ENCODE data around the gene RPA3. TPM values are rescaled to one million over a fixed set of nuclear protein-coding genes. Genes with fewer than 3 reads are reported as not detected.

The RPA3 gene
- total RNA-seq (10 to 100 TPM; 24.5 to 28.5 (median 26.8) TPM), total RNA-seq (12.3 to 61.0 (median 24.3) reads per million in 29 experiments)
- total RNA-seq (2013), result 51.6 TPM

DNA sequence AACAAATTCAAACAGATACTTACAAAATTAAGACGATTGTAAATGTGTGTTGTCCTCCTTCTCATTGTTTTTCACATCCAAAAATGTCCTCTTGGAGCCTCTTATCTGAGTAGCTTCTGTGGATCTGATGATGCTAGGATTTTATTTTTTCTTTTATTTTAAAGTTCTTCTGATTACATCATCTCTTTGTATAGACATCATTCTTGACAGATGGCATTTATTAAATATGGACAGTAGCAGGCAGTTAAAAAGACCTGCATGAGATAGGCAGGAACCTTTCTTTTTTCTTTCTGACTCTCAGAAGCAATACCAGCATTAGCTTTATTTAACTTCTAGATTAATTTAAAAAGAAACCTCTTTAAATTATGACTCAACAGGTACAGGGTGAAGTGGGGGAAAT lies at the start of gene RPA3:
RPA3 (minus strand) TSS at position 116 of the 400 bp plus-strand sequence. CDS start 78,189 bp downstream, outside the sequence.
- CTCF ChIA-PET, result interaction anchor here in 1 of 2 donors (1.2 to 1.5 kb wide), 3 partner anchors 37 to 472 kb away, joined by 3 read pairs; no protein-coding TSS in a partner anchor

GRCh38 chr7:7766671-7767070 lies 48.3 kb upstream of the RPA3 start:
- H3K4me3 Mint-ChIP-seq, result no peak overlapping the region
- Histone ChIP-seq H3K4me3 (ENCODE audit: control insufficient read depth in 1 of 2, extremely low read depth in 1 of 2, low read length in 1 of 2) (no peak overlapping the region), H3K36me3 (ENCODE audit: control insufficient read depth in 2 of 2, extremely low read depth in 1 of 2, insufficient read depth in 1 of 2, low read length in 1 of 2) (no peaks in the 10 kb centered on the region), H3K27ac (ENCODE audit: low read length) (no peak overlapping the region), H3K4me1 (ENCODE audit: control insufficient read depth in 1 of 2, extremely low read depth in 1 of 2, insufficient read depth in 2 of 2, low read length in 2 of 2) (peaks cover 4 to 21% of the 10 kb centered on the region in 2 experiments), H3K9me3 (no peaks in the 10 kb centered on the region), H3K27me3 (replicated peaks in 1 of 2; ENCODE audit: control insufficient read depth in 2 of 2, extremely low read depth in 1 of 2, insufficient read depth in 2 of 2, low read length in 1 of 2) (no peaks in the 10 kb centered on the region)
- H3K4me1 Mint-ChIP-seq, result peaks cover 44 to 48% (median 44%) of the 10 kb centered on the region in 3 donors
- no peak for ATAC-seq (replicated peaks in 1 of 4)
- no peak for DNase-seq
- ChIA-PET POLR2A (no interaction called here), CTCF (interaction anchor here (1.1 to 1.3 kb wide), 2 partner anchors 11 to 85 kb away, joined by 3 to 7 read pairs; no protein-coding TSS in a partner anchor)
- no peaks in the 10 kb centered on the region for H3K9me3 Mint-ChIP-seq
- no peak overlapping the region for H3K27ac Mint-ChIP-seq
- peaks cover 3% of the 10 kb centered on the region for H3K36me3 Mint-ChIP-seq
- H3K27me3 Mint-ChIP-seq, result no peaks in the 10 kb centered on the region

More for the DNA sequence above, at the start of gene RPA3:
- Mint-ChIP-seq H3K27me3 (no peaks in the 10 kb centered on the region), H3K4me3 (no peak within 1 kb of the TSS), H3K9me3 (no peaks in the 10 kb centered on the region), H3K4me1 (peaks cover 15 to 19% (median 17%) of the 10 kb centered on the region in 3 donors), H3K27ac (peak within 1 kb of the TSS in 1 of 2 donors; percentile 76), H3K36me3 (peaks cover 24% of the 10 kb centered on the region)
- no peak for ATAC-seq (replicated peaks in 1 of 4)
- peaks cover 0 to 2% of the 10 kb centered on the region in 2 experiments for H3K4me1 ChIP-seq (ENCODE audit: control insufficient read depth in 1 of 2, extremely low read depth in 1 of 2, insufficient read depth in 2 of 2, low read length in 2 of 2)
- H3K9me3 ChIP-seq, result no peaks in the 10 kb centered on the region
- H3K27ac ChIP-seq (ENCODE audit: low read length), result no peak within 1 kb of the TSS
- WGBS (ENCODE audit: insufficient coverage), result no CpG with 5 or more reads among the region's 1 CpG
- no peak within 1 kb of the TSS for H3K4me3 ChIP-seq (ENCODE audit: control insufficient read depth in 1 of 2, extremely low read depth in 1 of 2, low read length in 1 of 2)
- no peaks in the 10 kb centered on the region for H3K27me3 ChIP-seq (replicated peaks in 1 of 2; ENCODE audit: control insufficient read depth in 2 of 2, extremely low read depth in 1 of 2, insufficient read depth in 2 of 2, low read length in 1 of 2)
- H3K36me3 ChIP-seq (ENCODE audit: control insufficient read depth in 2 of 2, extremely low read depth in 1 of 2, insufficient read depth in 1 of 2, low read length in 1 of 2), result no peaks in the 10 kb centered on the region
- DNase-seq, result no peak
- POLR2A ChIA-PET, result no interaction called here

GRCh38 chr7:7765422-7765821 lies 47.0 kb upstream of the RPA3 start:
- Mint-ChIP-seq H3K36me3 (peaks cover 3% of the 10 kb centered on the region), H3K9me3 (no peaks in the 10 kb centered on the region), H3K4me3 (no peak overlapping the region), H3K27ac (peak overlapping the region; percentile 79 to 90), H3K4me1 (peaks cover 41 to 44% (median 42%) of the 10 kb centered on the region in 3 donors), H3K27me3 (no peaks in the 10 kb centered on the region)
- ChIA-PET CTCF (interaction anchor here (0.6 to 1.5 kb wide), 8 partner anchors 14 to 436 kb away, joined by 3 to 13 read pairs (median 4); partner anchors contain the start of gene UMAD1 (in 1 of the 2)), POLR2A (interaction anchor here (0.6 to 1.1 kb wide), 6 partner anchors 67 to 670 kb away, joined by 3 to 9 read pairs (median 4); partner anchors contain the start of gene UMAD1 (in 1 of the 2))
- no peaks in the 10 kb centered on the region for H3K9me3 ChIP-seq
- no peaks in the 10 kb centered on the region for H3K36me3 ChIP-seq (ENCODE audit: control insufficient read depth in 2 of 2, extremely low read depth in 1 of 2, insufficient read depth in 1 of 2, low read length in 1 of 2)
- H3K27me3 ChIP-seq (replicated peaks in 1 of 2; ENCODE audit: control insufficient read depth in 2 of 2, extremely low read depth in 1 of 2, insufficient read depth in 2 of 2, low read length in 1 of 2), result no peaks in the 10 kb centered on the region
- no peak for DNase-seq
- peak overlapping the region; percentile 59 for H3K27ac ChIP-seq (ENCODE audit: low read length)
- H3K4me1 ChIP-seq (ENCODE audit: control insufficient read depth in 1 of 2, extremely low read depth in 1 of 2, insufficient read depth in 2 of 2, low read length in 2 of 2), result peaks cover 7 to 22% of the 10 kb centered on the region in 2 experiments
- no peak overlapping the region for H3K4me3 ChIP-seq (ENCODE audit: control insufficient read depth in 1 of 2, extremely low read depth in 1 of 2, low read length in 1 of 2)
- ATAC-seq (replicated peaks in 1 of 4), result no peak

DNA sequence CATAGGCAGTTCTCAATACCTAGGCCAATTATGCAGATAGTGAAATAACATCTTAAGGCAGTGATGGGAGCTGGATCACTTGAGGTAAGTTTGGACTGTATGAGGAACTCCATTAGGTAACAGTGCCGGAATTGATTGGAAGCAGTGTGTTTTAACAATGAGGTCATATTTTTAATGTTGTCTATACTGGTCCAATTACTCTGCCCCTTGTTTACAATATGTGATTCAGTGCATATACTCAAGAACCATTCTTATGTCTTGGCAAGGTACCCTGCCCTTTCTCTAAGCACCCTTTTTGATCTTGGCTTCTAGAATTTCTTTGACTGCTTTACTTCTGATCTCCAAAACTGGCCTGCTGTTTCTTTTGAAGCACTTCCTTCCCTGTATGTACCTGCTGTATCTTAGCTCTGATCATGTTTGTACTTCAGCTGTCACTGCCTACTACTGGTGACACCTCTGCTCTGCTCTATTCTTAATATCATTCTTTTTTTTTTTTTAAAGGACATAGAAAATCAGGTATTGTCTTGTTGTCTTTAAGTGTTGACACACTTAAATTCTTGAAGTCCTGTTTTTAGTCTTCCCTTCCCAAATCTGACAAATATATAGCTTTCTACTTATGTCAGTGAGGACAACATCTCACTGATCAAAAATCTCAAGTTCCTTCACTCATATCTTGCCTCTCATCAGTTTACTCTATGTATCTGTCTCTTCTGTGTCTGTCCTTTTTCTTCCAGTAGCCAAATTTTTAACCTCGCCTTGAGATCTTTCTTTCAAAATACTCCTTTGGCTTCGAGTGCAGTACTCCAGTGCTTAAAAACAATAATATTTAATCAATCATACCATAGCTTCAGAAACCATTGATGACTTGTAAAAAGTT lies 46.4 kb upstream of the RPA3 start:
- Histone ChIP-seq H3K9me3 (no peaks in the 10 kb centered on the region), H3K27me3 (replicated peaks in 1 of 2; ENCODE audit: control insufficient read depth in 2 of 2, extremely low read depth in 1 of 2, insufficient read depth in 2 of 2, low read length in 1 of 2) (no peaks in the 10 kb centered on the region), H3K27ac (ENCODE audit: low read length) (peak overlapping the region; percentile 59), H3K4me1 (ENCODE audit: control insufficient read depth in 1 of 2, extremely low read depth in 1 of 2, insufficient read depth in 2 of 2, low read length in 2 of 2) (peaks cover 7 to 22% of the 10 kb centered on the region in 2 experiments), H3K4me3 (ENCODE audit: control insufficient read depth in 1 of 2, extremely low read depth in 1 of 2, low read length in 1 of 2) (no peak overlapping the region), H3K36me3 (ENCODE audit: control insufficient read depth in 2 of 2, extremely low read depth in 1 of 2, insufficient read depth in 1 of 2, low read length in 1 of 2) (no peaks in the 10 kb centered on the region)
- Mint-ChIP-seq H3K27me3 (no peaks in the 10 kb centered on the region), H3K4me3 (no peak overlapping the region), H3K9me3 (no peaks in the 10 kb centered on the region), H3K36me3 (peaks cover 3% of the 10 kb centered on the region), H3K4me1 (peaks cover 41 to 42% (median 42%) of the 10 kb centered on the region in 3 donors), H3K27ac (peak overlapping the region; percentile 90 to 93)
- DNase-seq (peak in 4 of 35 experiments; percentile 7 to 51 (median 16)), ATAC-seq (replicated peaks in 1 of 4) (peak; percentile 68 to 80 (median 76))
- POLR2A ChIA-PET, result interaction anchor here (0.6 to 1.1 kb wide), 6 partner anchors 67 to 670 kb away, joined by 3 to 9 read pairs (median 4); partner anchors contain the start of gene UMAD1 (in 1 of the 2)
- CTCF ChIA-PET, result interaction anchor here (0.6 to 1.7 kb wide), 15 partner anchors 8 to 662 kb away, joined by 3 to 13 read pairs (median 3); partner anchors contain the start of gene UMAD1 (in 1 of the 2)
- WGBS (ENCODE audit: insufficient coverage), result no CpG with 5 or more reads among the region's 3 CpGs

GRCh38 chr7:7761974-7762779 lies 43.8 kb upstream of the RPA3 start:
- ChIA-PET CTCF (interaction anchor here in 1 of 2 donors (0.7 to 3.2 kb wide), 3 partner anchors 81 to 448 kb away, joined by 4 to 34 read pairs (median 8); partner anchors contain the start of gene UMAD1), POLR2A (interaction anchor here (0.6 kb wide), 3 partner anchors 200 to 614 kb away, joined by 3 read pairs; no protein-coding TSS in a partner anchor)
- no peaks in the 10 kb centered on the region for H3K27me3 ChIP-seq (replicated peaks in 1 of 2; ENCODE audit: control insufficient read depth in 2 of 2, extremely low read depth in 1 of 2, insufficient read depth in 2 of 2, low read length in 1 of 2)
- H3K9me3 Mint-ChIP-seq, result no peaks in the 10 kb centered on the region
- peak overlapping the region; percentile 81 to 91 (median 84) for H3K4me3 Mint-ChIP-seq
- 14% methylated on average over 2 of the region's 9 CpGs for WGBS (ENCODE audit: insufficient coverage)
- DNase-seq (peak in 5 of 35 experiments; percentile 10 to 67 (median 18)), ATAC-seq (replicated peaks in 1 of 4) (peak; percentile 72 to 79 (median 78))
- H3K9me3 ChIP-seq, result no peaks in the 10 kb centered on the region
- H3K4me3 ChIP-seq (ENCODE audit: control insufficient read depth in 1 of 2, extremely low read depth in 1 of 2, low read length in 1 of 2), result peak overlapping the region; percentile 37 to 74
- H3K4me1 Mint-ChIP-seq, result peaks cover 41 to 42% (median 42%) of the 10 kb centered on the region in 3 donors
- H3K36me3 ChIP-seq (ENCODE audit: control insufficient read depth in 2 of 2, extremely low read depth in 1 of 2, insufficient read depth in 1 of 2, low read length in 1 of 2), result no peaks in the 10 kb centered on the region
- H3K27ac ChIP-seq (ENCODE audit: low read length), result peak overlapping the region; percentile 71
- H3K36me3 Mint-ChIP-seq, result no peaks in the 10 kb centered on the region
- no peaks in the 10 kb centered on the region for H3K27me3 Mint-ChIP-seq
- H3K27ac Mint-ChIP-seq, result peak overlapping the region; percentile 97
- H3K4me1 ChIP-seq (ENCODE audit: control insufficient read depth in 1 of 2, extremely low read depth in 1 of 2, insufficient read depth in 2 of 2, low read length in 2 of 2), result peaks cover 7 to 22% of the 10 kb centered on the region in 2 experiments

All from T-cell (primary cell).